Ovary (tissue), 3 donors: Measurements from ENCODE around the gene DDX20.

ENCODE experiments used
- POLR2A ChIP-seq: fragments of 450-650 bp; IDR thresholded peaks from one replicate; pipeline ENCODE4 v1.6.1; 2017; ENCODE audit warnings: antibody characterized with exemption, mild to moderate bottlenecking, moderate library complexity
- TF ChIP-seq, protein P1 (sequence below), 3 donors: fragments of 450-650 bp in 2 of 3; fragments of 200-600 bp in 1 of 3; IDR thresholded peaks; one replicate each; pipeline versions ENCODE4 v1.5.1 to v1.8.0; 2016 to 2022; ENCODE audit warnings: antibody characterized with exemption in 3 of 3, mild to moderate bottlenecking in 1 of 3
- donor health status: DM: no; HTN: no; CAD: no.

GRCh38 chr1:111729271-111729921, 26.3 kb upstream of the DDX20 start:
- TF ChIP-seq, protein P1, sequence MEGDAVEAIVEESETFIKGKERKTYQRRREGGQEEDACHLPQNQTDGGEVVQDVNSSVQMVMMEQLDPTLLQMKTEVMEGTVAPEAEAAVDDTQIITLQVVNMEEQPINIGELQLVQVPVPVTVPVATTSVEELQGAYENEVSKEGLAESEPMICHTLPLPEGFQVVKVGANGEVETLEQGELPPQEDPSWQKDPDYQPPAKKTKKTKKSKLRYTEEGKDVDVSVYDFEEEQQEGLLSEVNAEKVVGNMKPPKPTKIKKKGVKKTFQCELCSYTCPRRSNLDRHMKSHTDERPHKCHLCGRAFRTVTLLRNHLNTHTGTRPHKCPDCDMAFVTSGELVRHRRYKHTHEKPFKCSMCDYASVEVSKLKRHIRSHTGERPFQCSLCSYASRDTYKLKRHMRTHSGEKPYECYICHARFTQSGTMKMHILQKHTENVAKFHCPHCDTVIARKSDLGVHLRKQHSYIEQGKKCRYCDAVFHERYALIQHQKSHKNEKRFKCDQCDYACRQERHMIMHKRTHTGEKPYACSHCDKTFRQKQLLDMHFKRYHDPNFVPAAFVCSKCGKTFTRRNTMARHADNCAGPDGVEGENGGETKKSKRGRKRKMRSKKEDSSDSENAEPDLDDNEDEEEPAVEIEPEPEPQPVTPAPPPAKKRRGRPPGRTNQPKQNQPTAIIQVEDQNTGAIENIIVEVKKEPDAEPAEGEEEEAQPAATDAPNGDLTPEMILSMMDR (IDR thresholded peaks at IDR 0.05): no peak
- TF ChIP-seq POLR2A: no peak
